Hepatocyte (in vitro differentiated cells): ENCODE data around the gene MRPL44. TPM values are rescaled to one million over a fixed set of nuclear protein-coding genes. Genes with fewer than 3 reads are reported as not detected.

Experiments used
- DNase-seq: peaks from one replicate; pipeline ENCODE4 v3.0.0-alpha.2; 2016; ENCODE audit warnings: low spot score
- H2AFZ ChIP-seq: fragments of 200-600 bp; sonication (generic); 2 replicates; pipeline ENCODE4 v1.6.0; 2016; ENCODE audit warnings: antibody characterized with exemption, mild to moderate bottlenecking
- H3K27ac ChIP-seq: fragments of 200-600 bp; sonication (generic); 2 replicates; pipeline ENCODE4 v1.5.1; 2016; ENCODE audit warnings: mild to moderate bottlenecking
- H3K27me3 ChIP-seq: fragments of 200-600 bp; sonication (generic); 2 replicates; pipeline ENCODE4 v1.6.1; 2016
- H3K36me3 ChIP-seq: fragments of 200-600 bp; sonication (generic); replicated peaks from 2 replicates; pipeline ENCODE4 v1.5.1; 2016; ENCODE audit warnings: low read depth; ENCODE audit not compliant: insufficient read depth
- H3K4me1 ChIP-seq: fragments of 200-600 bp; sonication (generic); 2 replicates; pipeline ENCODE4 v1.5.1; 2016; ENCODE audit warnings: mild to moderate bottlenecking, moderate library complexity; ENCODE audit not compliant: insufficient read depth
- H3K4me2 ChIP-seq: fragments of 200-600 bp; sonication (generic); 2 replicates; pipeline ENCODE4 v1.6.0; 2016
- H3K4me3 ChIP-seq: fragments of 200-600 bp; sonication (generic); 2 replicates; pipeline ENCODE4 v1.5.1; 2016; ENCODE audit warnings: mild to moderate bottlenecking
- H3K79me2 ChIP-seq: fragments of 200-600 bp; sonication (generic); 2 replicates; pipeline ENCODE4 v1.6.0; 2017; ENCODE audit warnings: mild to moderate bottlenecking
- H3K9me2 ChIP-seq: fragments of 200-600 bp; sonication (generic); replicated peaks from 2 replicates; pipeline ENCODE4 v1.6.0; 2017; ENCODE audit warnings: mild to moderate bottlenecking; ENCODE audit not compliant: insufficient read depth
- H3K9me3 ChIP-seq: fragments of 200-600 bp; sonication (generic); 2 replicates; pipeline ENCODE4 v1.5.1; 2016; ENCODE audit warnings: low read depth, mild to moderate bottlenecking
- H4K20me1 ChIP-seq: fragments of 200-600 bp; sonication (generic); 2 replicates; pipeline ENCODE4 v1.6.0; 2016; ENCODE audit warnings: mild to moderate bottlenecking; ENCODE audit not compliant: insufficient read depth, poor library complexity, severe bottlenecking
- EZH2 ChIP-seq: fragments of 200-600 bp; sonication (generic); IDR thresholded peaks from 2 replicates; pipeline ENCODE4 v1.6.1; 2016; ENCODE audit warnings: antibody characterized with exemption, mild to moderate bottlenecking, borderline replicate concordance
- EZH2phosphoT487 ChIP-seq: fragments of 200-600 bp; sonication (generic); IDR thresholded peaks from one replicate; pipeline ENCODE4 v1.6.1; 2018; ENCODE audit warnings: antibody characterized with exemption, mild to moderate bottlenecking, low read depth, moderate library complexity; ENCODE audit not compliant: unreplicated experiment, severe bottlenecking
- WGBS: methylation state at CpG from one replicate; pipeline ENCODE4 v1.1.6; 2016; ENCODE audit warnings: low lambda C conversion rate; ENCODE audit errors: missing lambda C conversion rate; 5-methylcytosine and 5-hydroxymethylcytosine counted together
- polyA plus RNA-seq: library from polyadenylated mRNA; unstranded; fragments of >200 nt; fragmentation: Nextera tagmentation; extraction: Ambion mirVana; gene quantifications from 2 replicates; pipeline ENCODE4 v1.2.1, GENCODE V29; 2016
- total RNA-seq: library from RNA; depleted of rRNA; stranded (reverse); fragments of >200 nt; gene quantifications from 2 replicates; pipeline ENCODE4 v1.2.3, GENCODE V29; 2014
- TF ChIP-seq, protein P1 (sequence below): fragments of 200-600 bp; sonication (generic); IDR thresholded peaks from 2 replicates; pipeline ENCODE4 v1.5.1; 2016; ENCODE audit warnings: antibody characterized with exemption, mild to moderate bottlenecking; ENCODE audit not compliant: poor library complexity

MRPL44 gene
- 46.5 and 49.5 TPM in 2 replicates for total RNA-seq
- polyA plus RNA-seq: 24.7 and 29.0 TPM in 2 replicates

DNA sequence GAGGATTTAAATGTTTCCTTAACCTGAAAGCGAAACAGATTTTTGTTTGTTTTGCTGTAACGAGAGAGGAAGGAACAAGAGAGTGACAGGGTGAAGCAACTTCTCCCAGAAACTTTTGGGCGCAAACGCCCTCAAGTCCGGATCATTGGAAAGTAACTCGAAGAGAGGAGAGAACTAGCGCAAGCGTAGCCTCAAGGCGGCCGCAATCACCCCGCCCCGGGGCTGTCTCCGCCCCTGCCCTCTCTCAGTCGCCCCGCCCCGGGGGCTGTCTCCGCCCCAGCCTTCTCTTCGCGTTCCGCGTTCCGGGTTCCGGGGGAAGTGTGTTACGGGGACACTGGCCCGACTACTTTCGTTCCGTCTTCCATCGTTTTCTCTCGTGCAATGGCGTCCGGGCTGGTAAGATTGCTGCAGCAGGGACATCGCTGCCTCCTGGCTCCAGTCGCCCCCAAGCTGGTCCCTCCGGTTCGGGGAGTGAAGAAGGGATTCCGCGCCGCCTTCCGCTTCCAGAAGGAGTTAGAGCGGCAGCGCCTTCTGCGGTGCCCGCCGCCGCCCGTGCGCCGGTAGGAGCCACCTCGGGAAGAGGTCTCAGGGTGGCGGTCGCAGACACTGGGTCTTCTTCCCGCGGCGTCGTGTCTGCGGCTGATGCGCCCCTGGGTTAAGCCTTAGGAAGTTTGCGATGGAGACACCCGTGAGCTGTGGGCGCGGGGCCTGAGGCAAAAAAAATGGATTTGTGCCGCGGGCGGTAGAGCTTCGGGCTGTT lies at the start of gene MRPL44:
Gene MRPL44, plus strand, starts transcription at position 372 of the 760 bp plus-strand sequence. Its CDS starts 10 bp downstream, at position 382.
- TF ChIP-seq, protein P1, sequence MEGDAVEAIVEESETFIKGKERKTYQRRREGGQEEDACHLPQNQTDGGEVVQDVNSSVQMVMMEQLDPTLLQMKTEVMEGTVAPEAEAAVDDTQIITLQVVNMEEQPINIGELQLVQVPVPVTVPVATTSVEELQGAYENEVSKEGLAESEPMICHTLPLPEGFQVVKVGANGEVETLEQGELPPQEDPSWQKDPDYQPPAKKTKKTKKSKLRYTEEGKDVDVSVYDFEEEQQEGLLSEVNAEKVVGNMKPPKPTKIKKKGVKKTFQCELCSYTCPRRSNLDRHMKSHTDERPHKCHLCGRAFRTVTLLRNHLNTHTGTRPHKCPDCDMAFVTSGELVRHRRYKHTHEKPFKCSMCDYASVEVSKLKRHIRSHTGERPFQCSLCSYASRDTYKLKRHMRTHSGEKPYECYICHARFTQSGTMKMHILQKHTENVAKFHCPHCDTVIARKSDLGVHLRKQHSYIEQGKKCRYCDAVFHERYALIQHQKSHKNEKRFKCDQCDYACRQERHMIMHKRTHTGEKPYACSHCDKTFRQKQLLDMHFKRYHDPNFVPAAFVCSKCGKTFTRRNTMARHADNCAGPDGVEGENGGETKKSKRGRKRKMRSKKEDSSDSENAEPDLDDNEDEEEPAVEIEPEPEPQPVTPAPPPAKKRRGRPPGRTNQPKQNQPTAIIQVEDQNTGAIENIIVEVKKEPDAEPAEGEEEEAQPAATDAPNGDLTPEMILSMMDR: no peak
- TF ChIP-seq EZH2phosphoT487: no peak
- no peak for TF ChIP-seq EZH2
- peak; percentile 98 for DNase-seq
- Histone ChIP-seq H3K4me1 (peaks cover 9% of the 10 kb centered on the region), H3K4me2 (peak within 1 kb of the TSS; percentile 83), H4K20me1 (peaks cover 4% of the 10 kb centered on the region), H3K36me3 (no peaks in the 10 kb centered on the region), H3K9me2 (no peaks in the 10 kb centered on the region), H3K79me2 (peaks cover 49% of the 10 kb centered on the region), H3K27ac (peak within 1 kb of the TSS; percentile 89), H3K4me3 (peak within 1 kb of the TSS; percentile 89), H3K9me3 (no peaks in the 10 kb centered on the region), H2AFZ (peak within 1 kb of the TSS; percentile 91), H3K27me3 (no peaks in the 10 kb centered on the region)
- 1% methylated on average over 59 of the region's 65 CpGs for WGBS

GRCh38 chr2:223908304-223908998 lies 48.8 kb upstream of the MRPL44 start:
- WGBS: 59% methylated on average over 8 of the region's 8 CpGs
- H3K27me3 ChIP-seq: no peaks in the 10 kb centered on the region
- no peak overlapping the region for H2AFZ ChIP-seq
- H3K9me2 ChIP-seq: no peaks in the 10 kb centered on the region
- H3K4me3 ChIP-seq: no peak overlapping the region
- TF ChIP-seq EZH2 (no peak), EZH2phosphoT487 (no peak)
- TF ChIP-seq, protein P1: no peak
- peaks cover 3% of the 10 kb centered on the region for H4K20me1 ChIP-seq
- H3K27ac ChIP-seq: peak overlapping the region; percentile 81
- peaks cover 55% of the 10 kb centered on the region for H3K79me2 ChIP-seq
- no peaks in the 10 kb centered on the region for H3K9me3 ChIP-seq
- DNase-seq: peak; percentile 56
- peaks cover 11% of the 10 kb centered on the region for H3K4me1 ChIP-seq
- H3K36me3 ChIP-seq: no peaks in the 10 kb centered on the region
- peak overlapping the region; percentile 40 for H3K4me2 ChIP-seq

DNA sequence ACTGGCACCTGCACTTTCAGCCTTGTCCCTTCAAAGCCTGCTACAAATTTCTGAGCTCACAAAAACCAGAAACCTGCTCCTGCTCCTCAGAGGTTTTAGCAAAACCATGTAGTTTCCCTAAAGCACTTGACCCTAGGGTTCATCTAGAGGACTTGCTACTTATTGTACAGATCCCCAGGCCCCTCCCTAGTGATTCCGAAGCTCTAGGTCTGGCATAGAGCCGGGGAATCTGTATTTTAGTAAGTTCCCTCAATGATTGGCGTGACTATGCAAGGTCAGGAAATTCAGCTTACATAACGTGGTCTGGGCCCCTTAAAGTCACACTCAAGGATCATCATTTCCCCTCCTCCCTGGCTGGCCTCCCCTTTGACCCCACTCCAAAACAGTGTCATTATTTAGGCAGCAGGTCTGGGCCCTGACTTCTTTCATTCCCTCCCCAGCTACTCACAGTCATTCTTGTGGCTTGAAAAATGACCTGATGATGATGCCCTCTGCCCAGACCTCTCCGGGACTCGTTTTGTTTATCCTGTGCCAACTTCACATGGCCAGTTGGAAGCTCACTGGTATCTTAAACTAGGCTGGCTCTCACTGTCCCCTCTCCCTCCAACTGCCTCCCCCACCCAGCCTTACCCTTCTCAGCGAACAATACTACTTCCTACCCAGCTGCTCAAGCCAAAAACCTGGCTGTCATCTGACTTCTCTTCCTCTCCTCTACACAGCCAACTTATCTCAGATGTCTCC lies 48.1 kb upstream of the MRPL44 start:
- no peak for TF ChIP-seq EZH2phosphoT487
- no peak for TF ChIP-seq EZH2
- TF ChIP-seq, protein P1: no peak
- H3K27ac ChIP-seq: peak overlapping the region; percentile 81
- H3K4me2 ChIP-seq: peak overlapping the region; percentile 40
- no peaks in the 10 kb centered on the region for H3K9me2 ChIP-seq
- peaks cover 3% of the 10 kb centered on the region for H4K20me1 ChIP-seq
- DNase-seq: no peak
- peaks cover 55% of the 10 kb centered on the region for H3K79me2 ChIP-seq
- no peaks in the 10 kb centered on the region for H3K27me3 ChIP-seq
- H3K9me3 ChIP-seq: no peaks in the 10 kb centered on the region
- no peaks in the 10 kb centered on the region for H3K36me3 ChIP-seq
- H3K4me1 ChIP-seq: peaks cover 11% of the 10 kb centered on the region
- H2AFZ ChIP-seq: no peak overlapping the region
- H3K4me3 ChIP-seq: no peak overlapping the region
- 74% methylated on average over 7 of the region's 7 CpGs for WGBS
